22Rv1 (cell line): ENCODE data around the gene NLRC5.

Experiments
- H3K27ac ChIP-seq: fragments of 450-650 bp; 2 replicates; pipeline ENCODE4 v1.5.1; 2017
- CTCF ChIP-seq: fragments of 450-650 bp; IDR thresholded peaks from 2 replicates; pipeline ENCODE4 v1.5.1; 2017; ENCODE audit warnings: mild to moderate bottlenecking
- ZFX ChIP-seq: fragments of 450-650 bp; IDR thresholded peaks from 2 replicates; pipeline ENCODE4 v1.6.1; 2017; ENCODE audit warnings: antibody characterized with exemption, borderline replicate concordance

NLRC5 gene

GRCh38 chr16:56977216-56977615 lies 12.1 kb upstream of the NLRC5 start:
- no peak overlapping the region for H3K27ac ChIP-seq
- no peak for TF ChIP-seq ZFX
- TF ChIP-seq CTCF = no peak

GRCh38 chr16:56977823-56978430 lies 11.4 kb upstream of the NLRC5 start:
- H3K27ac ChIP-seq = no peak overlapping the region
- TF ChIP-seq ZFX = no peak
- TF ChIP-seq CTCF = no peak

DNA sequence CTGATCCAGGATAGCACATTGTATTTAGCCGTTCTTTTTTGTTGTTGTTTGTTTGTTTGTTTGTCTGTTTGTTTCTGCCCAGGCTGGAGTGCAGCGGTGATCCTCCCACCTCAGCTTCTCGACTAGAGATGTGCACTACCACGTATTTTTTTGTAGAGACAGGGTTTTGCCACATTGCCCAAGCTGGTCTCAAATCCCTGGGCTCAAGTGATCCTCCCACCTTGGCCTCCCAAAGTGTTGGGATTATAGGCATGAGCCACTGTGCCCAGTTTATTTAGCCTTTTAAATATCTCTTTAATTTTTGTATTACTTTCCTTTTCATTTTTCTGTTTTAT lies 9.2 kb upstream of the NLRC5 start:
- no peak overlapping the region for H3K27ac ChIP-seq

GRCh38 chr16:56980792-56981724 lies 8.3 kb upstream of the NLRC5 start:
- no peak overlapping the region for H3K27ac ChIP-seq

More for the DNA sequence above, 9.2 kb upstream of the NLRC5 start:
- no peak for TF ChIP-seq CTCF
- no peak for TF ChIP-seq ZFX

DNA sequence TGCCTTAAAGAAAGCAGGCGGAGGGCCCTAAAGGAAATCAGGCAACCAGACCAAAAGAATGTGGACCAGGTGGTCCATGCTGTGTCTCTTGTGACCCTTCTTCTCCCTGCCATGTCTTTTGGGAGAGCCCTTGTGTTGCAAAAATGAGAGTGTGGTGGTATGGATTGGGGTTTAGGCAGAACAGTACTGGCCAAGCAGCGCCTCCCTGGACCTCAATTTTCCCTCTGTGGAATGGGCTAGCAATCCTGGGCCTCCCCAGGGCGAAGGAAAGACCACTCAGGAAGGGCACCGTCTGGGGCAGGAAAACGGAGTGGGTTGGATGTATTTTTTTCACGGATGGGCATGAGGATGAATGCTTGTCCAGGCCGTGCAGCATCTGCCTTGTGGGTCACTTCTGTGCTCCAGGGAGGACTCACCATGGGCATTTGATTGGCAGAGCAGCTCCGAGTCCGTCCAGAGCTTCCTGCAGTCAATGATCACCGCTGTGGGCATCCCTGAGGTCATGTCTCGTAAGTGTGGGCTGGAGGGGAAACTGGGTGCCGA lies 7.6 kb upstream of the NLRC5 start:
- H3K27ac ChIP-seq = no peak overlapping the region
- TF ChIP-seq CTCF = no peak
- no peak for TF ChIP-seq ZFX

More at GRCh38 chr16:56980792-56981724, 8.3 kb upstream of the NLRC5 start:
- TF ChIP-seq CTCF (no peak), ZFX (no peak)

GRCh38 chr16:56982695-56983094 lies 6.7 kb upstream of the NLRC5 start:
- TF ChIP-seq ZFX = no peak
- TF ChIP-seq CTCF = no peak
- H3K27ac ChIP-seq = no peak overlapping the region
